Astrocyte (in vitro differentiated cells and primary cell): ENCODE measurements around the gene ARHGAP6. TPM values are rescaled to one million over a fixed set of nuclear protein-coding genes. Genes with fewer than 3 reads are reported as not detected.
A peak's percentile ranks its signal among the peaks of the same experiment; 100 is the strongest.

ENCODE experiments used
- DNase-seq: peaks from one replicate; pipeline ENCODE4 v3.0.0-alpha.2; 2010; ENCODE audit warnings: low read depth
- FAIRE-seq: peaks from 2 replicates; lab custom pipeline; 2011; peaks lifted over from hg19 to GRCh38; lab: Jason Lieb, UNC
- H2AFZ ChIP-seq: 2 replicates; pipeline ENCODE4 v1.6.0; 2012; ENCODE audit warnings: low read depth, low read length, inconsistent platforms
- H3K27ac ChIP-seq: 2 replicates; pipeline ENCODE4 v1.5.1; 2011; ENCODE audit warnings: low read depth, low read length, inconsistent platforms
- H3K27me3 ChIP-seq: 2 replicates; pipeline ENCODE4 v1.6.0; 2011; ENCODE audit warnings: low read length, inconsistent platforms; ENCODE audit not compliant: insufficient read depth
- H3K36me3 ChIP-seq: 2 replicates; pipeline ENCODE4 v1.5.1; 2011; ENCODE audit warnings: low read length, inconsistent platforms; ENCODE audit not compliant: insufficient read depth
- H3K4me1 ChIP-seq: 2 replicates; pipeline ENCODE4 v1.5.1; 2011; ENCODE audit warnings: low read length, inconsistent platforms; ENCODE audit not compliant: insufficient read depth
- H3K4me2 ChIP-seq: 2 replicates; pipeline ENCODE4 v1.6.0; 2012; ENCODE audit warnings: low read length, inconsistent platforms
- H3K4me3 ChIP-seq: 2 replicates; pipeline ENCODE4 v1.5.1; 2011; ENCODE audit warnings: low read depth, mild to moderate bottlenecking, low read length, inconsistent platforms; ENCODE audit not compliant: insufficient read depth
- H3K79me2 ChIP-seq: 2 replicates; pipeline ENCODE4 v1.6.0; 2012; ENCODE audit warnings: mild to moderate bottlenecking, low read length, inconsistent platforms; ENCODE audit not compliant: insufficient read depth
- H3K9ac ChIP-seq: 2 replicates; pipeline ENCODE4 v1.6.0; 2012; ENCODE audit warnings: mild to moderate bottlenecking, low read length, inconsistent platforms
- H3K9me3 ChIP-seq: 2 replicates; pipeline ENCODE4 v1.5.1; 2012; ENCODE audit warnings: low read depth, mild to moderate bottlenecking, low read length, inconsistent platforms; ENCODE audit not compliant: insufficient read depth
- H4K20me1 ChIP-seq: 2 replicates; pipeline ENCODE4 v1.6.0; 2012; ENCODE audit warnings: low read length, inconsistent platforms; ENCODE audit not compliant: insufficient read depth
- H3K27ac Mint-ChIP-seq: one replicate; pipeline ENCODE4 v1.8.0; 2021; ENCODE audit warnings: mild to moderate bottlenecking, mixed read lengths; ENCODE audit not compliant: unreplicated experiment
- H3K27me3 Mint-ChIP-seq: one replicate; pipeline ENCODE4 v1.8.0; 2021; ENCODE audit warnings: low read depth, mixed read lengths; ENCODE audit not compliant: unreplicated experiment
- H3K36me3 Mint-ChIP-seq: one replicate; pipeline ENCODE4 v1.8.0; 2021; ENCODE audit warnings: low read depth, mixed read lengths; ENCODE audit not compliant: unreplicated experiment
- H3K4me1 Mint-ChIP-seq: one replicate; pipeline ENCODE4 v1.8.0; 2021; ENCODE audit warnings: low read depth, mixed read lengths; ENCODE audit not compliant: unreplicated experiment
- H3K4me3 Mint-ChIP-seq: one replicate; pipeline ENCODE4 v1.8.0; 2021; ENCODE audit warnings: mild to moderate bottlenecking, moderate library complexity, mixed read lengths; ENCODE audit not compliant: unreplicated experiment
- H3K9me3 Mint-ChIP-seq: one replicate; pipeline ENCODE4 v1.8.0; 2021; ENCODE audit warnings: mild to moderate bottlenecking, mixed read lengths; ENCODE audit not compliant: unreplicated experiment
- EZH2 ChIP-seq: IDR thresholded peaks from 2 replicates; pipeline ENCODE4 v1.6.1; 2012; ENCODE audit warnings: mild to moderate bottlenecking, low read length, inconsistent platforms; ENCODE audit not compliant: insufficient read depth
- total RNA-seq: library from RNA; stranded (reverse); gene quantifications from 2 replicates; pipeline ENCODE4 v1.2.1, GENCODE V29; 2021
- TF ChIP-seq, protein P1 (sequence below): IDR thresholded peaks from 2 replicates; pipeline ENCODE4 v1.5.1; 2011; ENCODE audit warnings: low read depth, mild to moderate bottlenecking, inconsistent platforms, low read length, moderate library complexity; ENCODE audit not compliant: insufficient read depth

ARHGAP6 gene
- total RNA-seq, 1 donor from 2014 or later, result 0.30 TPM

DNA sequence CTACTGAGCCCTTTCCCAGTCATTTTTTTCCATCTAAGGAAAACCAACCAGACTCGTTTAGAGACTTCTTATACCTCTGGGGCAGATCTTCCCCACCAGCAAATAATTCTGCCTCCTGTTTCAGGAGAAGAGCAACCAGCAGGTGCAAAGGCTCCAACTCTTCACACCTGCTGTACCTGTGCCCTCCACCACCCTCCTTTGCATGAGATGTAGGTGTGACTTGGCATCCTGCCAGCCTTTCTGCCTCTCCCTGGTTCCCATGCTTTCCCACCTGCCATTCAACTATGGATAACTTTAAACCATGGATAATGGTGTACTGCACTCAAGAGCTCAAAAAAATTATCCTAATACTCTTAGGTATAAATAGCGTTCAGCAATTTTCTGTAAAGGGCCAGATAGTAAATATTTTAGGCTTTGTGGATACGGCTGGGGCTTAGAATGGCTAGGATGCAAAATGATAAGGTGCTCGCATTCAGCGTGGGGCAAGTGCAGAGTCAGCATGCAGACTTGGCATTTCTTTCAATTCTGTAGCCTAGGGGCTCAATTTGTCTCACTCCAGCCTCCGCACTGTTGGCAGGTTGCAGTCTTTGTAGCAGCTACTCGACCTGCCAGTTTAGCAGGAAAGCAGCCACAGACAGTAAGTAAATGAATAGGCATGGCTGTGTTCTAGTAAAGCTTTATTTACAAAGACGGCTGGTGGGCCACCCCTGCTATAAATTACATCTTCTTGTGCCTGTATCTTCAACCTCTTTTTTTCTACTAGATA is 474.8 kb downstream of the ARHGAP6 start:
- Histone ChIP-seq H3K4me1 (peaks cover 5% of the 10 kb centered on the region), H3K27ac (no peak overlapping the region), H3K4me2 (no peak overlapping the region), H3K27me3 (no peaks in the 10 kb centered on the region), H4K20me1 (no peaks in the 10 kb centered on the region), H3K4me3 (no peak overlapping the region), H2AFZ (no peak overlapping the region), H3K9ac (no peak overlapping the region), H3K79me2 (no peaks in the 10 kb centered on the region), H3K36me3 (no peaks in the 10 kb centered on the region), H3K9me3 (no peaks in the 10 kb centered on the region)
- H3K36me3 Mint-ChIP-seq, result no peaks in the 10 kb centered on the region
- TF ChIP-seq EZH2, result no peak
- TF ChIP-seq, protein P1, sequence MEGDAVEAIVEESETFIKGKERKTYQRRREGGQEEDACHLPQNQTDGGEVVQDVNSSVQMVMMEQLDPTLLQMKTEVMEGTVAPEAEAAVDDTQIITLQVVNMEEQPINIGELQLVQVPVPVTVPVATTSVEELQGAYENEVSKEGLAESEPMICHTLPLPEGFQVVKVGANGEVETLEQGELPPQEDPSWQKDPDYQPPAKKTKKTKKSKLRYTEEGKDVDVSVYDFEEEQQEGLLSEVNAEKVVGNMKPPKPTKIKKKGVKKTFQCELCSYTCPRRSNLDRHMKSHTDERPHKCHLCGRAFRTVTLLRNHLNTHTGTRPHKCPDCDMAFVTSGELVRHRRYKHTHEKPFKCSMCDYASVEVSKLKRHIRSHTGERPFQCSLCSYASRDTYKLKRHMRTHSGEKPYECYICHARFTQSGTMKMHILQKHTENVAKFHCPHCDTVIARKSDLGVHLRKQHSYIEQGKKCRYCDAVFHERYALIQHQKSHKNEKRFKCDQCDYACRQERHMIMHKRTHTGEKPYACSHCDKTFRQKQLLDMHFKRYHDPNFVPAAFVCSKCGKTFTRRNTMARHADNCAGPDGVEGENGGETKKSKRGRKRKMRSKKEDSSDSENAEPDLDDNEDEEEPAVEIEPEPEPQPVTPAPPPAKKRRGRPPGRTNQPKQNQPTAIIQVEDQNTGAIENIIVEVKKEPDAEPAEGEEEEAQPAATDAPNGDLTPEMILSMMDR, result no peak
- H3K4me1 Mint-ChIP-seq, result peaks cover 8% of the 10 kb centered on the region
- DNase-seq (no peak), FAIRE-seq (peak; percentile 84)
- H3K4me3 Mint-ChIP-seq, result no peak overlapping the region
- no peaks in the 10 kb centered on the region for H3K9me3 Mint-ChIP-seq
- no peak overlapping the region for H3K27ac Mint-ChIP-seq
- no peaks in the 10 kb centered on the region for H3K27me3 Mint-ChIP-seq

GRCh38 chrX:11189097-11189496 is 476.6 kb downstream of the ARHGAP6 start:
- H3K4me1 Mint-ChIP-seq, result peaks cover 8% of the 10 kb centered on the region
- peak overlapping the region; percentile 26 for H3K27ac Mint-ChIP-seq
- Histone ChIP-seq H3K9me3 (no peaks in the 10 kb centered on the region), H3K4me2 (no peak overlapping the region), H3K36me3 (no peaks in the 10 kb centered on the region), H3K27ac (no peak overlapping the region), H3K79me2 (no peaks in the 10 kb centered on the region), H3K9ac (no peak overlapping the region), H3K4me3 (no peak overlapping the region), H2AFZ (no peak overlapping the region), H3K27me3 (no peaks in the 10 kb centered on the region), H4K20me1 (no peaks in the 10 kb centered on the region), H3K4me1 (peaks cover 5% of the 10 kb centered on the region)
- no peaks in the 10 kb centered on the region for H3K27me3 Mint-ChIP-seq
- H3K9me3 Mint-ChIP-seq, result no peaks in the 10 kb centered on the region
- TF ChIP-seq, protein P1, result no peak
- no peak for TF ChIP-seq EZH2
- H3K36me3 Mint-ChIP-seq, result no peaks in the 10 kb centered on the region
- H3K4me3 Mint-ChIP-seq, result no peak overlapping the region
- FAIRE-seq (peak; percentile 39), DNase-seq (no peak)

- Histone ChIP-seq H2AFZ (no peak overlapping the region), H3K9ac (no peak overlapping the region), H3K4me2 (no peak overlapping the region), H3K9me3 (no peaks in the 10 kb centered on the region), H4K20me1 (no peaks in the 10 kb centered on the region), H3K79me2 (no peaks in the 10 kb centered on the region), H3K27me3 (no peaks in the 10 kb centered on the region), H3K36me3 (no peaks in the 10 kb centered on the region), H3K27ac (no peak overlapping the region), H3K4me1 (peaks cover 5% of the 10 kb centered on the region), H3K4me3 (no peak overlapping the region)
- FAIRE-seq (peak; percentile 91), DNase-seq (peak; percentile 22)
- no peak overlapping the region for H3K27ac Mint-ChIP-seq
- H3K4me3 Mint-ChIP-seq, result no peak overlapping the region
- no peaks in the 10 kb centered on the region for H3K27me3 Mint-ChIP-seq
- H3K36me3 Mint-ChIP-seq, result no peaks in the 10 kb centered on the region
- TF ChIP-seq, protein P1, result no peak
- no peak for TF ChIP-seq EZH2
- no peaks in the 10 kb centered on the region for H3K9me3 Mint-ChIP-seq
- H3K4me1 Mint-ChIP-seq, result peaks cover 8% of the 10 kb centered on the region
Observed at GRCh38 chrX:11188664-11189063, 477.1 kb downstream of the ARHGAP6 start.
